HCT116 (cell line): ENCODE measurements around the gene CBFA2T3. TPM values are rescaled to one million over a fixed set of nuclear protein-coding genes. Genes with fewer than 3 reads are reported as not detected.

Experiments
- ATAC-seq: fragments of 200-7000 bp; cut with Tn5 transposase; 2 replicates; pipeline ENCODE4 v1.9.1; 2020; ENCODE audit warnings: mild to moderate bottlenecking, moderate library complexity
- BruUV-seq: library from RNA; stranded (reverse); fragments of 400-500 nt; replicated peaks from 2 replicates; lab custom pipeline; 2021; lab: Mats Ljungman, UMichigan
- CTCF ChIA-PET: fragments of 300-600 bp; sonication (Branson Sonifier 250); formaldehyde crosslinking; loops from one replicate; lab custom pipeline; 2021; ENCODE audit warnings: antibody characterized with exemption; lab: Charles Lee
- POLR2A ChIA-PET: fragments of 300-600, 350-600 bp; sonication (Branson Sonifier 250); formaldehyde crosslinking; loops from one replicate; lab custom pipeline; 2021; ENCODE audit warnings: antibody characterized with exemption; lab: Charles Lee
- RAD21 ChIA-PET, 2 experiments: fragments of 300-600 bp; sonication (Branson Sonifier 250); formaldehyde crosslinking; loops; one replicate each; lab custom pipeline; 2023; ENCODE audit warnings: low total read pairs in 2 of 2; ENCODE audit not compliant: uncharacterized antibody in 2 of 2, unreplicated experiment in 2 of 2, low non-redundant PET in 1 of 2; lab: Charles Lee
- DNase-seq: peaks from one replicate; pipeline ENCODE4 v3.0.0-alpha.2; 2010; ENCODE audit warnings: low read depth, low spot score
- H2AFZ ChIP-seq: fragments of 200-600 bp; shearing (Covaris generic), sonication (generic); 2 replicates; pipeline ENCODE4 v1.6.1; 2017; ENCODE audit warnings: low read depth, mixed run types, mixed read lengths, antibody characterized with exemption, low read length; ENCODE audit not compliant: poor library complexity, severe bottlenecking
- H3K27ac ChIP-seq: 2 replicates; pipeline ENCODE4 v1.5.1; 2012; ENCODE audit warnings: low read depth, low read length
- H3K27me3 ChIP-seq: fragments of 200-600 bp; sonication (generic); 2 replicates; pipeline ENCODE4 v1.6.1; 2016; ENCODE audit warnings: mixed run types, low read length, mixed read lengths; ENCODE audit not compliant: insufficient read depth
- H3K36me3 ChIP-seq, 2 experiments: fragments of 200-500 bp in 1 of 2; fragments of 200-600 bp in 1 of 2; sonication (Bioruptor generic) in 1 of 2; sonication (generic) in 1 of 2; 2 replicates each; pipeline versions ENCODE4 v1.5.1 to v1.6.1; 2014 to 2016; ENCODE audit warnings: low read length in 2 of 2, inconsistent platforms in 1 of 2, mixed read lengths in 1 of 2, mixed run types in 1 of 2; ENCODE audit not compliant: insufficient read depth in 2 of 2, control insufficient read depth in 1 of 2
- H3K4me1 ChIP-seq, 2 experiments: fragments of 200-600 bp in 1 of 2; sonication (generic) in 1 of 2; 2 replicates each; pipeline versions ENCODE4 v1.5.1 to v1.6.1; 2012 to 2017; ENCODE audit warnings: low read length in 2 of 2, inconsistent platforms in 1 of 2, mild to moderate bottlenecking in 1 of 2, mixed read lengths in 1 of 2, mixed run types in 1 of 2, moderate library complexity in 1 of 2; ENCODE audit not compliant: insufficient read depth in 2 of 2, control insufficient read depth in 1 of 2
- H3K4me2 ChIP-seq: fragments of 200-600 bp; sonication (generic); 2 replicates; pipeline ENCODE4 v1.6.1; 2017; ENCODE audit warnings: mixed run types, low read length, mixed read lengths
- H3K4me3 ChIP-seq, 2 experiments: fragments of 200-600 bp in 1 of 2; sonication (generic) in 1 of 2; replicated peaks in 1 of 2; 2 replicates each; pipeline ENCODE4 v1.5.1; 2011 to 2016; ENCODE audit warnings: low read length in 2 of 2, control low read depth in 1 of 2, low read depth in 1 of 2, mild to moderate bottlenecking in 1 of 2, mixed read lengths in 1 of 2, mixed run types in 1 of 2
- H3K79me2 ChIP-seq: fragments of 200-600 bp; sonication (generic); 2 replicates; pipeline ENCODE4 v1.6.1; 2017; ENCODE audit warnings: mild to moderate bottlenecking, mixed run types, low read length, moderate library complexity, mixed read lengths; ENCODE audit not compliant: insufficient read depth
- H3K9ac ChIP-seq: fragments of 200-600 bp; sonication (generic); 2 replicates; pipeline ENCODE4 v1.6.1; 2016; ENCODE audit warnings: low read length, mixed read lengths
- H3K9me2 ChIP-seq: fragments of 200-600 bp; sonication (generic), shearing (Covaris generic); 2 replicates; pipeline ENCODE4 v1.6.1; 2017; ENCODE audit warnings: mixed run types, mild to moderate bottlenecking, moderate library complexity; ENCODE audit not compliant: insufficient read depth
- H3K9me3 ChIP-seq, 2 experiments: fragments of 200-500 bp in 1 of 2; fragments of 200-600 bp in 1 of 2; sonication (Bioruptor generic) in 1 of 2; sonication (generic) in 1 of 2; 2 replicates each; pipeline ENCODE4 v1.6.1; 2014 to 2017; ENCODE audit warnings: low read length in 2 of 2, mixed read lengths in 2 of 2, inconsistent platforms in 1 of 2, low read depth in 1 of 2, mild to moderate bottlenecking in 1 of 2, mixed run types in 1 of 2, moderate library complexity in 1 of 2; ENCODE audit not compliant: control insufficient read depth in 1 of 2, insufficient read depth in 1 of 2
- H4K20me1 ChIP-seq: fragments of 200-600 bp; sonication (generic), shearing (Covaris generic); 2 replicates; pipeline ENCODE4 v1.6.1; 2017; ENCODE audit warnings: mixed run types, mild to moderate bottlenecking, moderate library complexity; ENCODE audit not compliant: insufficient read depth
- CBX3 ChIP-seq: IDR thresholded peaks from 2 replicates; pipeline ENCODE4 v1.6.1; 2012; ENCODE audit warnings: low read depth
- CEBPB ChIP-seq: IDR thresholded peaks from 2 replicates; pipeline ENCODE4 v1.6.1; 2012; ENCODE audit warnings: low read depth
- CTCF ChIP-seq, 3 experiments: fragments of 200-600 bp in 1 of 3; sonication (generic) in 1 of 3; IDR thresholded peaks in 2 of 3; conservative IDR thresholded peaks in 1 of 3; 2 replicates each; pipeline ENCODE4 v1.5.1; 2012 to 2017; ENCODE audit warnings: low read depth in 2 of 3, low read length in 2 of 3, antibody characterized with exemption in 1 of 3, borderline replicate concordance in 1 of 3, control low read depth in 1 of 3, mild to moderate bottlenecking in 1 of 3, mixed read lengths in 1 of 3, mixed run types in 1 of 3, moderate library complexity in 1 of 3; ENCODE audit not compliant: insufficient read depth in 1 of 3
- ELF1 ChIP-seq: IDR thresholded peaks from 2 replicates; pipeline ENCODE4 v1.6.1; 2012; ENCODE audit warnings: low read depth, borderline replicate concordance
- EZH2 ChIP-seq: fragments of 200-600 bp; sonication (generic); IDR thresholded peaks from 2 replicates; pipeline ENCODE4 v1.6.1; 2017; ENCODE audit warnings: antibody characterized with exemption, mixed run types
- EZH2phosphoT487 ChIP-seq: fragments of 200-600 bp; IDR thresholded peaks from 2 replicates; pipeline ENCODE4 v1.6.1; 2018; ENCODE audit warnings: antibody characterized with exemption, borderline replicate concordance
- FOSL1 ChIP-seq: IDR thresholded peaks from 2 replicates; pipeline ENCODE4 v1.6.1; 2012; ENCODE audit warnings: low read depth
- JUND ChIP-seq: IDR thresholded peaks from 2 replicates; pipeline ENCODE4 v1.6.1; 2012
- MAX ChIP-seq: IDR thresholded peaks from 2 replicates; pipeline ENCODE4 v1.6.1; 2012
- POLR2A ChIP-seq: IDR thresholded peaks from 2 replicates; pipeline ENCODE4 v1.7.0; 2011; ENCODE audit warnings: borderline replicate concordance; ENCODE audit not compliant: insufficient read depth, insufficient read length; ENCODE audit errors: extremely low read depth
- POLR2AphosphoS5 ChIP-seq: IDR thresholded peaks from 2 replicates; pipeline ENCODE4 v1.6.1; 2011; ENCODE audit warnings: mild to moderate bottlenecking, low read depth, low read length, moderate library complexity
- REST ChIP-seq: IDR thresholded peaks from 2 replicates; pipeline ENCODE4 v1.6.1; 2012; ENCODE audit warnings: low read depth
- SIN3A ChIP-seq: IDR thresholded peaks from 2 replicates; pipeline ENCODE4 v1.6.1; 2012; ENCODE audit warnings: low read depth
- TCF7L2 ChIP-seq: IDR thresholded peaks from 2 replicates; pipeline ENCODE4 v1.7.0; 2011; ENCODE audit warnings: borderline replicate concordance, inconsistent platforms; ENCODE audit not compliant: insufficient read depth, insufficient read length; ENCODE audit errors: extremely low read depth
- YY1 ChIP-seq: IDR thresholded peaks from 2 replicates; pipeline ENCODE4 v1.6.1; 2011; ENCODE audit warnings: low read length, low read depth, moderate library complexity, mild to moderate bottlenecking; ENCODE audit not compliant: insufficient replicate concordance; ENCODE audit errors: extremely low read depth
- ZBTB33 ChIP-seq: IDR thresholded peaks from 2 replicates; pipeline ENCODE4 v1.6.1; 2011; ENCODE audit warnings: mild to moderate bottlenecking, low read length, moderate library complexity; ENCODE audit not compliant: insufficient replicate concordance; ENCODE audit errors: extremely low read depth
- ZFX ChIP-seq: fragments of 450-650 bp; IDR thresholded peaks from 2 replicates; pipeline ENCODE4 v1.6.1; 2017
- ZNF274 ChIP-seq: fragments of 200-500 bp; sonication (Bioruptor generic); IDR thresholded peaks from 2 replicates; pipeline ENCODE4 v1.6.1; 2014; ENCODE audit warnings: mild to moderate bottlenecking, low read depth, low read length, inconsistent platforms
- intact Hi-C: fragments of 100-400 bp; cut with micrococcal nuclease; formaldehyde crosslinking; loops from 2 replicates; pipeline ENCODE4 v1.10.0; 2022
- total RNA-seq: library from RNA; stranded (reverse); gene quantifications from one replicate; pipeline ENCODE4 v1.2.1, GENCODE V29; 2021; ENCODE audit not compliant: unreplicated experiment

Gene CBFA2T3
- total RNA-seq, 1 experiment from 2014 or later: 19.1 TPM

GRCh38 chr16:88837806-88838205, 139.2 kb downstream of the CBFA2T3 start:
- Histone ChIP-seq H3K4me2 (no peak overlapping the region), H3K36me3 (no peaks in the 10 kb centered on the region), H3K9me2 (no peaks in the 10 kb centered on the region), H4K20me1 (no peaks in the 10 kb centered on the region), H3K27me3 (no peaks in the 10 kb centered on the region), H3K79me2 (no peaks in the 10 kb centered on the region), H2AFZ (no peak overlapping the region), H3K4me3 (no peak overlapping the region), H3K9me3 (no peaks in the 10 kb centered on the region), H3K9ac (no peak overlapping the region), H3K4me1 (no peaks in the 10 kb centered on the region), H3K27ac (no peak overlapping the region)
- CTCF ChIA-PET: no interaction called here
- RAD21 ChIA-PET: no interaction called here
- intact Hi-C loops: no loop called here
- POLR2A ChIA-PET: no interaction called here
- BruUV-seq: no TSS peak
- TF ChIP-seq SIN3A: no peak
- no peak for TF ChIP-seq ZBTB33
- TF ChIP-seq JUND: no peak
- no peak for TF ChIP-seq ELF1
- no peak for TF ChIP-seq POLR2A
- no peak for TF ChIP-seq YY1
- no peak for TF ChIP-seq ZFX
- no peak for TF ChIP-seq CBX3
- TF ChIP-seq CEBPB: no peak
- no peak for TF ChIP-seq FOSL1
- no peak for TF ChIP-seq MAX
- TF ChIP-seq POLR2AphosphoS5: no peak
- no peak for TF ChIP-seq ZNF274
- TF ChIP-seq EZH2: no peak
- no peak for TF ChIP-seq TCF7L2
- TF ChIP-seq REST: no peak
- TF ChIP-seq EZH2phosphoT487: no peak
- TF ChIP-seq CTCF (IDR thresholded peaks at IDR 0.05 in 2 of 3, conservative IDR thresholded peaks at IDR 0.05 in 1 of 3; ENCODE audit: borderline replicate concordance in 1 of 3, insufficient read depth in 1 of 3, low read depth in 2 of 3, low read length in 2 of 3): no peak
- DNase-seq (no peak), ATAC-seq (no peak)
